SKM-1 (cell line): ENCODE data around the gene MRPL38.
"Not testable (repeated sequence)": the region's sequence is repeated elsewhere in the genome, so short reads cannot be mapped to it uniquely, and the experiment has no call there.

Source experiments
- DNase-seq: peaks from one replicate; lab custom pipeline; 2025; ENCODE audit not compliant: unreplicated experiment; lab: John Stamatoyannopoulos, UW

The MRPL38 gene

GRCh38 chr17:75855310-75856061 is 49.2 kb downstream of the MRPL38 start, which contains the start of gene WBP2:
WBP2 (minus strand) TSS chr17:75855335; CDS start chr17:75855297, 38 bp downstream.
- DNase-seq, result peak; percentile 100

DNA sequence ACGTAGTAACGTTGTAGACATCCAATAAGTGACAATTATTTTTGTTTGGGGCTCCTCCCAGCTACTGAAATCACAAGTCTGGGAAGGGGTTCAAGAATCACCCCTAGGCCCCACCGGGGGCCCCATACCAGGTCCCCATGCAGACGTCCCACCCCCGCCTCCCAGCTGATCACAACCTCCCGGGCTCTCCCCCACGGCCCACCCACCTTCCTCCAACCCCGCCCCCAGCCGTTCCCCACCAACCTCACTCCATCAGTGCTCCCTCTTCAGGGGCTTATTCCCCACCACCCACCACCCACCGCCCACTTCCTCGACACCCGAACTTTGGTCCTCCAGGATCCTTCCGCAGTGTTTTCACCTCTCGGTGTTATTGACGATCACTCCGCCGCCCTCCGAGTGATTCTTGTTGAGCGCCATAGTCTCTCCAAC is 49.8 kb downstream of the MRPL38 start:
- DNase-seq, result no peak

DNA sequence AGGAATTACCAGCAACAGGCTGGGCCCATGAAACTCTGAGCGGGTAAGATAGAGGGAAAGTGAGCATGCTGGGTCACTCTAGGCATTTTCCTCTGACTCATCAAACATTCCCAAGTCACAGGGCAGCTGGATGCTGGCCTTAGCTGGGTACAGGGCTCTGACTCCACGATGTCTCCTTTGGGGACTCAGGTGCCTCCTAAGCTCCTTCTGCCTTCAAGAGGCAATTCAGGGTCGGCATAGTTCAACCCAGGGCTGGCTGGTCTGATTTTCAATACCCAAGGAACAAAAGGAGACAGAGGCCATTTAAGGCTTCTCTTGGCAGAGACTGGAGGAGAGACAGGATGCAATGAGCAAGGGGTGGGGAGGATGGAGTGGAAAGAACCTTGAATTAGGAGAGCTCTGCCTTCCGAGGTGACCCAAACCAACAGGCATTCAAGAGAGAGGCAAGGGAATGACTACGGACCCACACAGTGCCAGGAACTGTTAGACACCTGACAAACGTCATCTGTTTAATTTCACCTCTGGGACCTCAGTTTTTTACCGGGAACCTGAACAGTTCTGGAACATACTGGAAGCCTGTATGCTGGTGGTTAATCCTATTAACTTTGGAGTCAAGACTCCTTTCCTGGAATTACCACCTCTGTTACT is 50.5 kb downstream of the MRPL38 start:
- DNase-seq, result no peak

- no peak for DNase-seq
These were observed 51.3 kb downstream of the MRPL38 start for GRCh38 chr17:75853433-75853832.

DNA sequence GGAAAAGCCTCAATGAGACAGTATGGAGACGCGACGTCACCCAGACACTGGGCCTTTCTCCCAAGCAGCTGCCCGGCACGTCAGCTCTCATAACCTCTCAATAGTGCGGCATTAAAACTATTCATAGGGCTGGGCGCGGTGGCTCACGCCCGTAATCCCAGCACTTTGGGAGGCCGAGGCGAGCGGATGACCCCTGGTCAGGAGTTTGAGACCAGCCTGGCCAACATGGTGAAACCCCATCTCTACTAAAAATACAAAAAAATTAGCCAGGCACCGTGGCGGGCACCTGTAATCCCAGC is 53.0 kb downstream of the MRPL38 start:
- DNase-seq, result not testable (repeated sequence)

DNA sequence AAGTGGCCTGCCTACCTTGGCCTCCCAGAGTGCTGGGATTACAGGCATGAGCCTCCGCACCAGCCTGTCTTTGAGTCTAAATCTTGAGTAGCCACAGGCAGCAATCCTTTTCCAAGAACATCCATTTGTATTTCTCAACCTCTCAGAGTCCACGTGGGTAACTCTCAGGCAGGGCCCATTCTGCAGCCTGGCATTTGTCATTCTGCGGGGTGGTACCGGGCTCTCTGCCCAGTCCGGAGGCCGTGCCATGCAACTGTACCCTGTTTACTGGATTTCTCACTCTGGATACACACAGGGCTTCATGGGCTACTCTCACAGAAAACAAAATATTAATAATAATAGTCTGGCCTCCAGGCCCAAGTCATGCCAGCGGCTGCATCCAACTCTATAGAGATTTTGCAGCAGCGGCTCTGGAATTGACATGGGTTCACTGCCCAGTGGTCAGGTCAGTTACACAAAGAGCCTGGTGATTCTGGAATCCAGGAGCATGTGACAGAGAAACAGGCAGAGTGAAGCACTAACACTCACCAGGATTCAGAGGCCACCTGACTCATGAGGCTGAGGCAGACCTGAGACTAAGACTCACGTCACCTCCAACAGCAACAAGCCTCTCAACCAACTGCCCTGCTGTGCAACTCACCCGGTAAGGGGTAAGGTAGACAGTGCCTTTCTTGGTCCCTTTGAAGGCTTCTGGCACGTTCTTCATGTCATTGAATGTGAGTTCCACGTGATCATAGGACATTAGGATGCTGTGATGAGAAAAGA is 53.6 kb downstream of the MRPL38 start:
- no peak for DNase-seq

GRCh38 chr17:75849724-75850123 is 55.0 kb downstream of the MRPL38 start:
- no peak for DNase-seq

- DNase-seq, result no peak
These were observed 55.4 kb downstream of the MRPL38 start for GRCh38 chr17:75849279-75849646.
